OCI-LY7 (cell line): ENCODE data around the gene API5. TPM values are rescaled to one million over a fixed set of nuclear protein-coding genes. Genes with fewer than 3 reads are reported as not detected.

Experiments
- BruUV-seq: library from RNA; stranded (reverse); fragments of 400-500 nt; replicated peaks from 2 replicates; lab custom pipeline; 2021; lab: Mats Ljungman, UMichigan
- CTCF ChIA-PET: fragments of 300-600 bp; sonication (Branson Sonifier 250); formaldehyde crosslinking; loops from one replicate; lab custom pipeline; 2022; ENCODE audit warnings: antibody characterized with exemption; ENCODE audit not compliant: unreplicated experiment; lab: Charles Lee
- POLR2A ChIA-PET: fragments of 300-600 bp; sonication (Branson Sonifier 250); formaldehyde crosslinking; loops from one replicate; lab custom pipeline; 2022; ENCODE audit warnings: antibody characterized with exemption; lab: Charles Lee
- DNase-seq: peaks from one replicate; pipeline ENCODE4 v3.0.0-alpha.2; 2015; ENCODE audit warnings: low spot score
- H2AFZ ChIP-seq: fragments of 200-600 bp; sonication (generic), shearing (Covaris generic); 2 replicates; pipeline ENCODE4 v1.6.1; 2014; ENCODE audit warnings: mild to moderate bottlenecking, antibody characterized with exemption, low read length, moderate library complexity
- H3K27ac ChIP-seq: fragments of 200-600 bp; sonication (generic); 2 replicates; pipeline ENCODE4 v1.5.1; 2014; ENCODE audit warnings: mixed run types, low read depth, mild to moderate bottlenecking, moderate library complexity, low read length, inconsistent platforms; ENCODE audit not compliant: poor library complexity, severe bottlenecking
- H3K36me3 ChIP-seq: fragments of 200-600 bp; sonication (generic); 2 replicates; pipeline ENCODE4 v1.6.1; 2014; ENCODE audit warnings: mild to moderate bottlenecking, antibody characterized with exemption, low read length, moderate library complexity, mixed read lengths; ENCODE audit not compliant: insufficient read depth
- H3K4me1 ChIP-seq: fragments of 200-600 bp; sonication (generic); 2 replicates; pipeline ENCODE4 v1.5.1; 2014; ENCODE audit warnings: mild to moderate bottlenecking, low read length; ENCODE audit not compliant: insufficient read depth, poor library complexity, severe bottlenecking
- H3K4me2 ChIP-seq: fragments of 200-600 bp; sonication (generic); 2 replicates; pipeline ENCODE4 v1.6.1; 2014; ENCODE audit warnings: mild to moderate bottlenecking, low read length
- H3K4me3 ChIP-seq: fragments of 200-600 bp; sonication (generic); 2 replicates; pipeline ENCODE4 v1.5.1; 2014; ENCODE audit warnings: mild to moderate bottlenecking, low read depth, low read length; ENCODE audit not compliant: poor library complexity, severe bottlenecking
- H3K79me2 ChIP-seq: fragments of 200-600 bp; sonication (generic); 2 replicates; pipeline ENCODE4 v1.6.1; 2016; ENCODE audit warnings: low read depth, mild to moderate bottlenecking, low read length, moderate library complexity, mixed read lengths; ENCODE audit not compliant: insufficient read depth
- H3K9me2 ChIP-seq: fragments of 200-600 bp; sonication (generic); 2 replicates; pipeline ENCODE4 v1.6.1; 2016; ENCODE audit warnings: mild to moderate bottlenecking, low read length, mixed read lengths; ENCODE audit not compliant: insufficient read depth
- H3K9me3 ChIP-seq: fragments of 200-600 bp; sonication (generic); 2 replicates; pipeline ENCODE4 v1.6.1; 2014; ENCODE audit warnings: mild to moderate bottlenecking, mixed run types, low read length, mixed read lengths
- H4K20me1 ChIP-seq: fragments of 200-600 bp; sonication (generic); 2 replicates; pipeline ENCODE4 v1.6.1; 2014; ENCODE audit warnings: mild to moderate bottlenecking, antibody characterized with exemption, low read length, moderate library complexity, mixed read lengths; ENCODE audit not compliant: insufficient read depth
- EZH2phosphoT487 ChIP-seq: fragments of 200-600 bp; sonication (generic); IDR thresholded peaks from 2 replicates; pipeline ENCODE4 v1.6.1; 2018; ENCODE audit warnings: low read depth, borderline replicate concordance, mild to moderate bottlenecking, mixed run types, antibody characterized with exemption, low read length, moderate library complexity, mixed read lengths
- intact Hi-C: fragments of 100-400 bp; cut with micrococcal nuclease; formaldehyde crosslinking; loops from one replicate; pipeline ENCODE4 v1.10.0; 2022; ENCODE audit not compliant: unreplicated experiment
- total RNA-seq, 2 experiments: library from RNA; depleted of rRNA in 1 of 2; stranded (reverse); fragments of >200 nt in 1 of 2; shearing (Covaris generic) in 1 of 2; gene quantifications; 2 replicates each; pipeline ENCODE4 v1.2.3, GENCODE V29; 2014 to 2022
- TF ChIP-seq, protein P1 (sequence below): fragments of 200-600 bp; sonication (generic); conservative IDR thresholded peaks from 2 replicates; pipeline ENCODE4 v1.5.1; 2014; ENCODE audit warnings: mild to moderate bottlenecking, antibody characterized with exemption, low read length, moderate library complexity, mixed read lengths

API5 gene
- total RNA-seq, 2 experiments from 2014 or later: 71.1 to 141 TPM

DNA sequence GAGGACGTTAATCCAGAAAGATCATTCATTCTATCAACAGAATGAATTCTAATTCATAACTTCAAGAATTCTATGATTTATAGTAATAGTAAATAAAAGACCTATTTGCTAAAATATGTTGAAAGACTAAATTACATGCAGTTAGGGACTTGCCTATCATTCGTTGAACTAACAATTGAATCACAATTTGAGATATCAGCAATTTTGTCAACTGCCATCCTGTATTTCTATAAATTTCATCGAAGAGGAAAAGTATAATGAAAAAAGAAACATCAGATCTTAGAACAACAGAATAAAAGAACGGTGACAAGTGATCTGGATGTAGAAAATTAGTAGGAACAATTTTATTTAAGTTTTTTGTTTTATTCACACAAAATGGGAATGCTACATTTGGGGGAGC lies 42.5 kb downstream of the API5 start:
- DNase-seq: no peak
- no peak overlapping the region for H3K4me3 ChIP-seq
- peaks cover 3% of the 10 kb centered on the region; the same call in 1 of the 2 replicates for H3K79me2 ChIP-seq
- ChIA-PET CTCF (no interaction called here), POLR2A (interaction anchor here (0.7 to 1.2 kb wide), 4 partner anchors 9 to 127 kb away, joined by 3 to 4 read pairs (median 3); no protein-coding TSS in a partner anchor)
- H3K36me3 ChIP-seq: no peaks in the 10 kb centered on the region; the same call in 1 of the 2 replicates
- no peak overlapping the region for H2AFZ ChIP-seq
- no peaks in the 10 kb centered on the region for H3K9me2 ChIP-seq
- H3K4me1 ChIP-seq: peaks cover 7% of the 10 kb centered on the region
- no peak overlapping the region for H3K27ac ChIP-seq
- no TSS peak for BruUV-seq
- no peaks in the 10 kb centered on the region for H3K9me3 ChIP-seq
- H3K4me2 ChIP-seq: no peak overlapping the region
- H4K20me1 ChIP-seq: no peaks in the 10 kb centered on the region
- TF ChIP-seq, protein P1, sequence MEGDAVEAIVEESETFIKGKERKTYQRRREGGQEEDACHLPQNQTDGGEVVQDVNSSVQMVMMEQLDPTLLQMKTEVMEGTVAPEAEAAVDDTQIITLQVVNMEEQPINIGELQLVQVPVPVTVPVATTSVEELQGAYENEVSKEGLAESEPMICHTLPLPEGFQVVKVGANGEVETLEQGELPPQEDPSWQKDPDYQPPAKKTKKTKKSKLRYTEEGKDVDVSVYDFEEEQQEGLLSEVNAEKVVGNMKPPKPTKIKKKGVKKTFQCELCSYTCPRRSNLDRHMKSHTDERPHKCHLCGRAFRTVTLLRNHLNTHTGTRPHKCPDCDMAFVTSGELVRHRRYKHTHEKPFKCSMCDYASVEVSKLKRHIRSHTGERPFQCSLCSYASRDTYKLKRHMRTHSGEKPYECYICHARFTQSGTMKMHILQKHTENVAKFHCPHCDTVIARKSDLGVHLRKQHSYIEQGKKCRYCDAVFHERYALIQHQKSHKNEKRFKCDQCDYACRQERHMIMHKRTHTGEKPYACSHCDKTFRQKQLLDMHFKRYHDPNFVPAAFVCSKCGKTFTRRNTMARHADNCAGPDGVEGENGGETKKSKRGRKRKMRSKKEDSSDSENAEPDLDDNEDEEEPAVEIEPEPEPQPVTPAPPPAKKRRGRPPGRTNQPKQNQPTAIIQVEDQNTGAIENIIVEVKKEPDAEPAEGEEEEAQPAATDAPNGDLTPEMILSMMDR: no peak
- no peak for TF ChIP-seq EZH2phosphoT487
- intact Hi-C loops: no loop called here

DNA sequence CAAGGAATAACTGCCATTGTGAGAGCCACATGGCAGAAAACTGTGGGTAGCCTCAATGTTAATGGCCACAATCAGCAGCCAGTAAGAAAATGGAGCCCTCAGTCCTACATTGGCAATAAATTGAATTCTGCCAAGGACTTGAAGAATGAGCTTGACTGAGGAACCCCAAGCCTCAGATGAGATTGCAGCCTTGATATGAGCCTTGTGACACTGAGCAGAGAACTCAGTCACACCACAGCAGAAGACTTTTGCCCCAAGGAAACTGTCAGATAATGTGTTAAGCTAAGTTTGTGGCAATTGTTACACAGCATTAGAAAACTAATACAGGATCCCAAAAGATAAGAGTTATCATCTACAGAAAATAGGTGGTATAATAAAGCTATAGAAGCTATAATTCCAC lies 44.5 kb downstream of the API5 start:
- no peaks in the 10 kb centered on the region for H3K9me2 ChIP-seq
- no peak overlapping the region for H2AFZ ChIP-seq
- H3K4me1 ChIP-seq: peaks cover 18% of the 10 kb centered on the region
- ChIA-PET CTCF (no interaction called here), POLR2A (interaction anchor here (5.7 kb wide), 1 partner anchor 44 kb away, joined by 32 read pairs; the partner anchor contains the start of gene API5)
- peaks cover 24% of the 10 kb centered on the region for H3K79me2 ChIP-seq
- H4K20me1 ChIP-seq: no peaks in the 10 kb centered on the region
- H3K36me3 ChIP-seq: no peaks in the 10 kb centered on the region; the same call in 1 of the 2 replicates
- DNase-seq: no peak
- no TSS peak for BruUV-seq
- intact Hi-C loops: no loop called here
- no peak overlapping the region for H3K4me3 ChIP-seq
- no peak overlapping the region for H3K4me2 ChIP-seq
- TF ChIP-seq, protein P1: no peak
- TF ChIP-seq EZH2phosphoT487: no peak
- no peaks in the 10 kb centered on the region for H3K9me3 ChIP-seq
- no peak overlapping the region for H3K27ac ChIP-seq

DNA sequence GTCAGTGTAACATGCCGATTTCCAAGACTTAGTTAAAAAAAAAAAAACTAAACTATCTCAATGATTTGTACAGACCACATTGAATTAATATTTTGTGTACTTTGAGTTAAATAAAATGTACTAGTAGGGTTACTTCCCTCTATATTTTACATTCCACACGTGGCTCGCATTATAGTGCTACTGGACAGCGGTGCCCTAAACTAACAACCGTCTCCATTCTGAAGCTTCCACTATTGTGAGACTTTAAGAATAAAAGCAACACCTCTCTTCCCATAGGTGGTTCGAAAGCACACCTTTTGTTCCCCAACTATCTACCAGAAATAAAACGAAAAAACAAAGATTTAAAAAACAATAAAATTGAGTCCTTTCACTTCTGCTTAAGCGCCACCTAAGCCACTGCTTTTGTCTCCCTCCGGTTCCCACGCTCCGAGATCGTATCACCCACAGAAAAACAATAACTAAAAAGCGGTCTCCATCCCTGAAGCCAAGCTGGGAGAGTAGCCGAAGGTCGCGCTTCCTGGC lies 46.5 kb downstream of the API5 start:
- Histone ChIP-seq H3K9me2 (no peaks in the 10 kb centered on the region), H2AFZ (peak overlapping the region; percentile 87), H3K4me2 (peak overlapping the region; percentile 81), H3K27ac (peak overlapping the region; percentile 53), H3K79me2 (peaks cover 44% of the 10 kb centered on the region), H4K20me1 (peaks cover under 1% of the 10 kb centered on the region; the same call in 1 of the 2 replicates), H3K4me3 (peak overlapping the region; percentile 89), H3K36me3 (peaks cover 15% of the 10 kb centered on the region), H3K4me1 (peaks cover 22% of the 10 kb centered on the region), H3K9me3 (no peaks in the 10 kb centered on the region)
- intact Hi-C loops: loop anchor here (2.0 kb wide), 1 partner anchor 324 kb away; no protein-coding TSS in a partner anchor
- ChIA-PET CTCF (interaction anchor here (1.0 kb wide), 1 partner anchor 46 kb away, joined by 5 read pairs; the partner anchor contains the start of gene API5), POLR2A (interaction anchor here (0.6 to 5.7 kb wide), 17 partner anchors 9 to 258 kb away, joined by 3 to 32 read pairs (median 4); partner anchors contain the start of gene API5)
- peak; percentile 9 for DNase-seq
- BruUV-seq: TSS peak; percentile 98
- no peak for TF ChIP-seq EZH2phosphoT487
- TF ChIP-seq, protein P1: no peak
